Smooth muscle cell (in vitro differentiated cells): ENCODE data around the gene NUTM2F. TPM values are rescaled to one million over a fixed set of nuclear protein-coding genes. Genes with fewer than 3 reads are reported as not detected.
"Not testable (repeated sequence)": the region's sequence is repeated elsewhere in the genome, so short reads cannot be mapped to it uniquely, and the experiment has no call there.

Experiments used
- DNase-seq: peaks from one replicate; lab custom pipeline; 2025; ENCODE audit not compliant: unreplicated experiment; lab: John Stamatoyannopoulos, UW
- H2AFZ ChIP-seq: fragments of 200-600 bp; sonication (generic); 2 replicates; pipeline ENCODE4 v1.6.0; 2016; ENCODE audit warnings: antibody characterized with exemption, low read depth, mild to moderate bottlenecking
- H3F3A ChIP-seq: fragments of 200-600 bp; sonication (generic); 2 replicates; pipeline ENCODE4 v1.6.0; 2017; ENCODE audit warnings: antibody characterized with exemption, low read depth
- H3K27ac ChIP-seq: fragments of 200-600 bp; sonication (generic); 2 replicates; pipeline ENCODE4 v1.5.1; 2016; ENCODE audit warnings: low read depth, mild to moderate bottlenecking
- H3K27me3 ChIP-seq: fragments of 200-600 bp; sonication (generic); 2 replicates; pipeline ENCODE4 v1.6.1; 2016; ENCODE audit warnings: low read depth, mild to moderate bottlenecking
- H3K36me3 ChIP-seq: fragments of 200-600 bp; sonication (generic); 2 replicates; pipeline ENCODE4 v1.5.1; 2016; ENCODE audit warnings: low read depth
- H3K4me1 ChIP-seq: fragments of 200-600 bp; sonication (generic); 2 replicates; pipeline ENCODE4 v1.5.1; 2016; ENCODE audit warnings: low read depth
- H3K4me2 ChIP-seq: fragments of 200-600 bp; sonication (generic); 2 replicates; pipeline ENCODE4 v1.6.0; 2016; ENCODE audit warnings: mild to moderate bottlenecking
- H3K4me3 ChIP-seq: fragments of 200-600 bp; sonication (generic); 2 replicates; pipeline ENCODE4 v1.5.1; 2016; ENCODE audit warnings: mild to moderate bottlenecking
- H3K79me2 ChIP-seq: fragments of 200-600 bp; sonication (generic); 2 replicates; pipeline ENCODE4 v1.6.0; 2016; ENCODE audit warnings: low read depth, mild to moderate bottlenecking
- H3K9ac ChIP-seq: fragments of 200-600 bp; sonication (generic); 2 replicates; pipeline ENCODE4 v1.6.0; 2016; ENCODE audit warnings: low read depth
- H3K9me3 ChIP-seq: fragments of 200-600 bp; sonication (generic); replicated peaks from 2 replicates; pipeline ENCODE4 v1.5.1; 2016; ENCODE audit warnings: low read depth
- H4K20me1 ChIP-seq: fragments of 200-600 bp; sonication (generic); 2 replicates; pipeline ENCODE4 v1.6.0; 2016; ENCODE audit warnings: low read depth
- WGBS: methylation state at CpG from one replicate; pipeline ENCODE4 v1.1.7; 2016; ENCODE audit warnings: low lambda C conversion rate; 5-methylcytosine and 5-hydroxymethylcytosine counted together
- polyA plus RNA-seq: library from polyadenylated mRNA; unstranded; fragments of >200 nt; fragmentation: Nextera tagmentation; extraction: Ambion mirVana; gene quantifications from 2 replicates; pipeline ENCODE4 v1.2.1, GENCODE V29; 2016
- total RNA-seq: library from RNA; depleted of rRNA; stranded (reverse); fragments of >200 nt; gene quantifications from 2 replicates; pipeline ENCODE4 v1.2.3, GENCODE V29; 2014

NUTM2F gene
- total and polyA plus RNA-seq, 2 experiments from 2014 or later, result 0.09 to 0.69 TPM

- not testable (repeated sequence) for H4K20me1 ChIP-seq, H3K79me2 ChIP-seq, H3K27ac ChIP-seq, H3K4me2 ChIP-seq, H3F3A ChIP-seq, H3K4me1 ChIP-seq, DNase-seq, H2AFZ ChIP-seq, H3K36me3 ChIP-seq, H3K9ac ChIP-seq, H3K27me3 ChIP-seq, H3K4me3 ChIP-seq, H3K9me3 ChIP-seq
- no CpG with 5 or more reads among the region's 3 CpGs for WGBS
Observed at GRCh38 chr9:94348754-94349153, 20.3 kb upstream of the NUTM2F start.

GRCh38 chr9:94347451-94347850 is 19.0 kb upstream of the NUTM2F start:
- H3K4me3 ChIP-seq, H3K79me2 ChIP-seq, H3K4me1 ChIP-seq, H3K27me3 ChIP-seq, H3K4me2 ChIP-seq, H2AFZ ChIP-seq, H3K9me3 ChIP-seq, H3K9ac ChIP-seq, DNase-seq, H3K27ac ChIP-seq, H4K20me1 ChIP-seq, H3K36me3 ChIP-seq, H3F3A ChIP-seq: not testable (repeated sequence)
- 90% methylated on average over 16 of the region's 16 CpGs for WGBS

GRCh38 chr9:94341703-94342102 is 13.3 kb upstream of the NUTM2F start:
- H3K9ac ChIP-seq, H3K27me3 ChIP-seq, H3F3A ChIP-seq, H3K9me3 ChIP-seq, H3K4me3 ChIP-seq, H3K4me1 ChIP-seq, H4K20me1 ChIP-seq, H3K79me2 ChIP-seq, DNase-seq, H3K27ac ChIP-seq, H2AFZ ChIP-seq, H3K4me2 ChIP-seq, H3K36me3 ChIP-seq: not testable (repeated sequence)
- 53% methylated on average over 2 of the region's 2 CpGs for WGBS

- not testable (repeated sequence) for H3K27me3 ChIP-seq, H3F3A ChIP-seq, DNase-seq, H3K79me2 ChIP-seq, H3K4me3 ChIP-seq, H3K9ac ChIP-seq, H3K27ac ChIP-seq, H2AFZ ChIP-seq, H3K4me1 ChIP-seq, H3K36me3 ChIP-seq, H4K20me1 ChIP-seq, H3K9me3 ChIP-seq, H3K4me2 ChIP-seq
- 95% methylated on average over 5 of the region's 6 CpGs for WGBS
Observed at GRCh38 chr9:94340750-94341149, 12.3 kb upstream of the NUTM2F start.

GRCh38 chr9:94339657-94340056 is 11.2 kb upstream of the NUTM2F start:
- H4K20me1 ChIP-seq, H3K9me3 ChIP-seq, H3K4me1 ChIP-seq, H3K4me2 ChIP-seq, H3K27me3 ChIP-seq, H3F3A ChIP-seq, H3K27ac ChIP-seq, H3K9ac ChIP-seq, H2AFZ ChIP-seq, H3K36me3 ChIP-seq, H3K79me2 ChIP-seq, H3K4me3 ChIP-seq, DNase-seq: not testable (repeated sequence)
- WGBS, result 91% methylated on average over 6 of the region's 6 CpGs

- H3K4me1 ChIP-seq, H3K27me3 ChIP-seq, H3K36me3 ChIP-seq, H3K9ac ChIP-seq, H3K4me2 ChIP-seq, H2AFZ ChIP-seq, H3K9me3 ChIP-seq, H4K20me1 ChIP-seq, H3F3A ChIP-seq, DNase-seq, H3K79me2 ChIP-seq, H3K4me3 ChIP-seq, H3K27ac ChIP-seq: not testable (repeated sequence)
- WGBS, result 69% methylated on average over 7 of the region's 7 CpGs
Observed at GRCh38 chr9:94338723-94339122, 10.3 kb upstream of the NUTM2F start.

GRCh38 chr9:94336445-94336844 is 8.0 kb upstream of the NUTM2F start:
- 99% methylated on average over 4 of the region's 4 CpGs for whole genome bisulfite sequencing
- not testable (repeated sequence) for H3K4me2 ChIP-seq, H3K9ac ChIP-seq, DNase-seq, H3K4me1 ChIP-seq, H3F3A ChIP-seq, H3K27me3 ChIP-seq, H4K20me1 ChIP-seq, H3K4me3 ChIP-seq, H2AFZ ChIP-seq, H3K27ac ChIP-seq, H3K79me2 ChIP-seq, H3K9me3 ChIP-seq, H3K36me3 ChIP-seq

- not testable (repeated sequence) for H3K4me2 ChIP-seq, H3K27ac ChIP-seq, H4K20me1 ChIP-seq, H3K9ac ChIP-seq, H2AFZ ChIP-seq, H3K36me3 ChIP-seq, H3K79me2 ChIP-seq, H3K4me1 ChIP-seq, H3K4me3 ChIP-seq, H3K9me3 ChIP-seq, H3F3A ChIP-seq, H3K27me3 ChIP-seq, DNase-seq
- WGBS, result 83% methylated on average over 16 of the region's 16 CpGs
Observed at GRCh38 chr9:94325583-94325982, 2.9 kb downstream of the NUTM2F start.

- H3K79me2 ChIP-seq, H3F3A ChIP-seq, H3K9me3 ChIP-seq, H3K4me3 ChIP-seq, H3K4me2 ChIP-seq, DNase-seq, H3K27ac ChIP-seq, H3K27me3 ChIP-seq, H3K36me3 ChIP-seq, H3K9ac ChIP-seq, H2AFZ ChIP-seq, H4K20me1 ChIP-seq, H3K4me1 ChIP-seq: not testable (repeated sequence)
- WGBS, result 90% methylated on average over 14 of the region's 18 CpGs
Observed at GRCh38 chr9:94323153-94323798, 5.2 kb downstream of the NUTM2F start.
